Non-pigmented ciliary epithelial cell (primary cell): ENCODE results near the gene GJD3.

ENCODE experiments used
- DNase-seq: peaks from one replicate; pipeline ENCODE4 v3.0.0-alpha.2; 2010; ENCODE audit warnings: low read depth

Gene GJD3

GRCh38 chr17:40351359-40352236, 12.9 kb downstream of the GJD3 start:
- DNase-seq = no peak

GRCh38 chr17:40350689-40351358, 13.7 kb downstream of the GJD3 start:
- no peak for DNase-seq

- no peak for DNase-seq
Measured at GRCh38 chr17:40349895-40350688, 14.4 kb downstream of the GJD3 start.

- no peak for DNase-seq
Measured at GRCh38 chr17:40349477-40349894, 15.1 kb downstream of the GJD3 start.

- DNase-seq = no peak
Measured at GRCh38 chr17:40348562-40349476, 15.7 kb downstream of the GJD3 start.

- DNase-seq = no peak
Measured at GRCh38 chr17:40348136-40348504, 16.4 kb downstream of the GJD3 start.

GRCh38 chr17:40347319-40348135, 17.0 kb downstream of the GJD3 start:
- no peak for DNase-seq

- no peak for DNase-seq
Measured at GRCh38 chr17:40346765-40347158, 17.8 kb downstream of the GJD3 start.

GRCh38 chr17:40345994-40346764, 18.4 kb downstream of the GJD3 start:
- DNase-seq = no peak

GRCh38 chr17:40345161-40345993, 19.2 kb downstream of the GJD3 start:
- no peak for DNase-seq

- no peak for DNase-seq
Measured at GRCh38 chr17:40344421-40345160, 19.9 kb downstream of the GJD3 start.

- no peak for DNase-seq
Measured at GRCh38 chr17:40343219-40344119, 21.1 kb downstream of the GJD3 start.

GRCh38 chr17:40342504-40343218, 21.9 kb downstream of the GJD3 start:
- DNase-seq = no peak

GRCh38 chr17:40341808-40342503, 22.6 kb downstream of the GJD3 start:
- DNase-seq = no peak

GRCh38 chr17:40340880-40341807, 23.4 kb downstream of the GJD3 start:
- DNase-seq = no peak
